ENCODE data around the gene DMD.

DNA sequence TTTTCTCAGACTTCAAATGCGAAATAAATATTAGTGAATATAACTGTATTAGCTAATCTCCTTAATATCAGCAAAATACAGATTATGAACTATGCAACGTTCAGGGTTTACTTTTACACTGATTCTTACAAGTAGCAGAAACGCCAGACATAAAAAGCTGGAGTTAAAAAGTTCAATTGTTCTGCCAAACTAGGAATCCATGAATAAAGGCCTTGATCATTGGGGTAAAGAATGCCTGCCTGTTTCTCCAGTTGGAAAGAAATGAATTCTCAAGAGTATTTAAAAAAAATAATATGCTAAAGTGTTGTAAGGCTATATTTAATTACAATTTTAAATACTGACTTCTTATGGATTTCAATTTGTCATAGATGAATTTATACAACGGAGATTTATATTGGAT lies 612.2 kb downstream of the DMD start:
- TF ChIP-seq, protein P1, sequence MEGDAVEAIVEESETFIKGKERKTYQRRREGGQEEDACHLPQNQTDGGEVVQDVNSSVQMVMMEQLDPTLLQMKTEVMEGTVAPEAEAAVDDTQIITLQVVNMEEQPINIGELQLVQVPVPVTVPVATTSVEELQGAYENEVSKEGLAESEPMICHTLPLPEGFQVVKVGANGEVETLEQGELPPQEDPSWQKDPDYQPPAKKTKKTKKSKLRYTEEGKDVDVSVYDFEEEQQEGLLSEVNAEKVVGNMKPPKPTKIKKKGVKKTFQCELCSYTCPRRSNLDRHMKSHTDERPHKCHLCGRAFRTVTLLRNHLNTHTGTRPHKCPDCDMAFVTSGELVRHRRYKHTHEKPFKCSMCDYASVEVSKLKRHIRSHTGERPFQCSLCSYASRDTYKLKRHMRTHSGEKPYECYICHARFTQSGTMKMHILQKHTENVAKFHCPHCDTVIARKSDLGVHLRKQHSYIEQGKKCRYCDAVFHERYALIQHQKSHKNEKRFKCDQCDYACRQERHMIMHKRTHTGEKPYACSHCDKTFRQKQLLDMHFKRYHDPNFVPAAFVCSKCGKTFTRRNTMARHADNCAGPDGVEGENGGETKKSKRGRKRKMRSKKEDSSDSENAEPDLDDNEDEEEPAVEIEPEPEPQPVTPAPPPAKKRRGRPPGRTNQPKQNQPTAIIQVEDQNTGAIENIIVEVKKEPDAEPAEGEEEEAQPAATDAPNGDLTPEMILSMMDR (IDR thresholded peaks at IDR 0.05) = no peak
- no peak for TF ChIP-seq POLR2A (IDR thresholded peaks at IDR 0.05)
